Mesendoderm (in vitro differentiated cells): ENCODE data around the gene PRR23B.

Experiments
- DNase-seq: peaks from one replicate; pipeline ENCODE4 v3.0.0; 2013
- H2AK5ac ChIP-seq: 2 replicates; pipeline ENCODE4 v1.6.1; 2013; ENCODE audit warnings: low read length, inconsistent platforms
- H2BK120ac ChIP-seq: 2 replicates; pipeline ENCODE4 v1.6.1; 2013; ENCODE audit warnings: low read depth, mild to moderate bottlenecking, low read length, moderate library complexity, mixed read lengths
- H2BK15ac ChIP-seq: replicated peaks from 2 replicates; pipeline ENCODE4 v1.6.1; 2013; ENCODE audit warnings: low read depth, mild to moderate bottlenecking, moderate library complexity
- H2BK5ac ChIP-seq: 2 replicates; pipeline ENCODE4 v1.6.1; 2013; ENCODE audit warnings: low read length, inconsistent platforms
- H3K18ac ChIP-seq: 2 replicates; pipeline ENCODE4 v1.6.1; 2013; ENCODE audit warnings: mild to moderate bottlenecking, low read length, mixed read lengths
- H3K23ac ChIP-seq: one replicate; pipeline ENCODE4 v1.6.1; 2013; ENCODE audit warnings: low read length
- H3K27ac ChIP-seq: 2 replicates; pipeline ENCODE4 v1.5.1; 2013; ENCODE audit warnings: low read depth, mild to moderate bottlenecking, inconsistent platforms, low read length, moderate library complexity
- H3K27me3 ChIP-seq: 2 replicates; pipeline ENCODE4 v1.6.1; 2013; ENCODE audit warnings: low read length, control low read depth, mild to moderate bottlenecking, inconsistent platforms; ENCODE audit not compliant: insufficient read depth, poor library complexity
- H3K36me3 ChIP-seq: 2 replicates; pipeline ENCODE4 v1.6.1; 2013; ENCODE audit warnings: low read length, inconsistent platforms; ENCODE audit not compliant: control insufficient read depth, insufficient read depth
- H3K4ac ChIP-seq: one replicate; pipeline ENCODE4 v1.6.1; 2013; ENCODE audit warnings: low read depth, mild to moderate bottlenecking, low read length, moderate library complexity
- H3K4me1 ChIP-seq: 2 replicates; pipeline ENCODE4 v1.6.1; 2013; ENCODE audit warnings: low read depth, low read length, inconsistent platforms; ENCODE audit not compliant: control insufficient read depth
- H3K4me2 ChIP-seq: 2 replicates; pipeline ENCODE4 v1.6.1; 2013; ENCODE audit warnings: low read length
- H3K4me3 ChIP-seq: 2 replicates; pipeline ENCODE4 v1.5.1; 2013; ENCODE audit warnings: mild to moderate bottlenecking, low read length
- H3K56ac ChIP-seq: one replicate; pipeline ENCODE4 v1.6.1; 2013; ENCODE audit warnings: low read length
- H3K79me1 ChIP-seq: 2 replicates; pipeline ENCODE4 v1.6.1; 2013; ENCODE audit warnings: low read length, inconsistent platforms
- H3K79me2 ChIP-seq: 2 replicates; pipeline ENCODE4 v1.6.1; 2013; ENCODE audit warnings: mild to moderate bottlenecking, low read length; ENCODE audit not compliant: control insufficient read depth, insufficient read depth
- H3K9ac ChIP-seq: 2 replicates; pipeline ENCODE4 v1.6.1; 2013; ENCODE audit warnings: low read length, inconsistent platforms
- H4K5ac ChIP-seq: one replicate; pipeline ENCODE4 v1.6.1; 2013; ENCODE audit warnings: low read length
- H4K8ac ChIP-seq: one replicate; pipeline ENCODE4 v1.6.1; 2013; ENCODE audit warnings: low read depth, mild to moderate bottlenecking, control low read depth, low read length, moderate library complexity
- WGBS: extraction: QIAGEN DNeasy Blood & Tissue Kit; methylation state at CpG from one replicate; pipeline ENCODE4 v1.1.7; 2013; ENCODE audit warnings: low lambda C conversion rate, missing lambda C conversion rate; ENCODE audit not compliant: insufficient coverage; ENCODE audit errors: extremely low coverage; 5-methylcytosine and 5-hydroxymethylcytosine counted together

Gene PRR23B

GRCh38 chr3:139016430-139017048, 4.2 kb downstream of the PRR23B start:
- no peak overlapping the region for H3K56ac ChIP-seq
- H3K18ac ChIP-seq: no peak overlapping the region
- H3K23ac ChIP-seq: no peak overlapping the region
- no peak for DNase-seq
- no peak overlapping the region for H3K4me2 ChIP-seq
- no peak overlapping the region for H4K5ac ChIP-seq
- no peak overlapping the region for H3K4ac ChIP-seq
- H2BK15ac ChIP-seq: no peak overlapping the region
- H3K27me3 ChIP-seq: no peaks in the 10 kb centered on the region
- no peak overlapping the region for H3K27ac ChIP-seq
- no peaks in the 10 kb centered on the region for H3K4me1 ChIP-seq
- H3K36me3 ChIP-seq: no peaks in the 10 kb centered on the region
- no peak overlapping the region for H2AK5ac ChIP-seq
- H2BK5ac ChIP-seq: no peak overlapping the region
- WGBS: no CpG with 5 or more reads among the region's 3 CpGs
- H3K79me2 ChIP-seq: no peaks in the 10 kb centered on the region
- H3K9ac ChIP-seq: no peak overlapping the region
- no peaks in the 10 kb centered on the region for H3K79me1 ChIP-seq
- H3K4me3 ChIP-seq: no peak overlapping the region
- no peak overlapping the region for H4K8ac ChIP-seq
- no peak overlapping the region for H2BK120ac ChIP-seq

GRCh38 chr3:139006051-139006716, 14.5 kb downstream of the PRR23B start, which contains the start of gene PRR23A:
PRR23A (minus strand) TSS chr3:139006268; CDS start chr3:139006268, 0 bp downstream.
- H3K23ac ChIP-seq: no peak within 1 kb of the TSS
- H3K4ac ChIP-seq: no peak within 1 kb of the TSS
- no peak for DNase-seq
- H2BK5ac ChIP-seq: no peak within 1 kb of the TSS
- H3K56ac ChIP-seq: no peak within 1 kb of the TSS
- WGBS: no CpG with 5 or more reads among the region's 60 CpGs
- no peaks in the 10 kb centered on the region for H3K4me1 ChIP-seq
- no peak within 1 kb of the TSS for H3K4me2 ChIP-seq
- H2BK15ac ChIP-seq: no peak within 1 kb of the TSS
- no peaks in the 10 kb centered on the region for H3K79me1 ChIP-seq
- H4K8ac ChIP-seq: no peak within 1 kb of the TSS
- no peaks in the 10 kb centered on the region for H3K79me2 ChIP-seq
- no peak within 1 kb of the TSS for H3K27ac ChIP-seq
- H3K27me3 ChIP-seq: no peaks in the 10 kb centered on the region
- H3K36me3 ChIP-seq: no peaks in the 10 kb centered on the region
- no peak within 1 kb of the TSS for H2AK5ac ChIP-seq
- no peak within 1 kb of the TSS for H2BK120ac ChIP-seq
- no peak within 1 kb of the TSS for H4K5ac ChIP-seq
- no peak within 1 kb of the TSS for H3K4me3 ChIP-seq
- no peak within 1 kb of the TSS for H3K9ac ChIP-seq
- H3K18ac ChIP-seq: no peak within 1 kb of the TSS

GRCh38 chr3:139005356-139005993, 15.3 kb downstream of the PRR23B start:
- no peak overlapping the region for H2AK5ac ChIP-seq
- no peak overlapping the region for H2BK120ac ChIP-seq
- no peaks in the 10 kb centered on the region for H3K79me1 ChIP-seq
- H3K36me3 ChIP-seq: no peaks in the 10 kb centered on the region
- no peak overlapping the region for H3K23ac ChIP-seq
- no peak overlapping the region for H3K4ac ChIP-seq
- no peaks in the 10 kb centered on the region for H3K4me1 ChIP-seq
- H3K56ac ChIP-seq: no peak overlapping the region
- no peak overlapping the region for H3K4me2 ChIP-seq
- no peak for DNase-seq
- WGBS: no CpG with 5 or more reads among the region's 45 CpGs
- H2BK15ac ChIP-seq: no peak overlapping the region
- H3K4me3 ChIP-seq: no peak overlapping the region
- no peak overlapping the region for H3K18ac ChIP-seq
- H2BK5ac ChIP-seq: no peak overlapping the region
- no peaks in the 10 kb centered on the region for H3K79me2 ChIP-seq
- H4K8ac ChIP-seq: no peak overlapping the region
- no peaks in the 10 kb centered on the region for H3K27me3 ChIP-seq
- no peak overlapping the region for H3K27ac ChIP-seq
- H4K5ac ChIP-seq: no peak overlapping the region
- H3K9ac ChIP-seq: no peak overlapping the region

- H3K27ac ChIP-seq: no peak overlapping the region
- no CpG with 5 or more reads among the region's 1 CpG for WGBS
- DNase-seq: no peak
Observed at GRCh38 chr3:138995706-138996105, 25.0 kb downstream of the PRR23B start.

GRCh38 chr3:138987181-138987580, 33.5 kb downstream of the PRR23B start:
- no peak overlapping the region for H2AK5ac ChIP-seq
- no peak overlapping the region for H4K8ac ChIP-seq
- H2BK5ac ChIP-seq: no peak overlapping the region
- no CpG with 5 or more reads among the region's 2 CpGs for WGBS
- H3K56ac ChIP-seq: no peak overlapping the region
- no peak overlapping the region for H4K5ac ChIP-seq
- no peak overlapping the region for H2BK120ac ChIP-seq
- H3K4me1 ChIP-seq: no peaks in the 10 kb centered on the region
- H3K27ac ChIP-seq: no peak overlapping the region
- no peak overlapping the region for H2BK15ac ChIP-seq
- H3K9ac ChIP-seq: no peak overlapping the region
- H3K18ac ChIP-seq: no peak overlapping the region
- no peak for DNase-seq
- no peak overlapping the region for H3K4me3 ChIP-seq
- H3K79me2 ChIP-seq: no peaks in the 10 kb centered on the region
- H3K23ac ChIP-seq: no peak overlapping the region
- no peak overlapping the region for H3K4me2 ChIP-seq
- no peaks in the 10 kb centered on the region for H3K27me3 ChIP-seq
- H3K4ac ChIP-seq: no peak overlapping the region
- H3K79me1 ChIP-seq: no peaks in the 10 kb centered on the region
- H3K36me3 ChIP-seq: no peaks in the 10 kb centered on the region

More at GRCh38 chr3:138995706-138996105, 25.0 kb downstream of the PRR23B start:
- Histone ChIP-seq H3K27me3 (no peaks in the 10 kb centered on the region), H3K4me3 (no peak overlapping the region), H2AK5ac (no peak overlapping the region), H3K9ac (no peak overlapping the region), H4K8ac (no peak overlapping the region), H4K5ac (no peak overlapping the region), H2BK5ac (no peak overlapping the region), H3K56ac (no peak overlapping the region), H3K4me1 (no peaks in the 10 kb centered on the region), H3K23ac (no peak overlapping the region), H3K36me3 (no peaks in the 10 kb centered on the region), H3K4me2 (no peak overlapping the region), H3K4ac (no peak overlapping the region), H2BK120ac (no peak overlapping the region), H3K18ac (no peak overlapping the region), H3K79me2 (no peaks in the 10 kb centered on the region), H3K79me1 (no peaks in the 10 kb centered on the region), H2BK15ac (no peak overlapping the region)
